HFF-Myc (cell line): ENCODE measurements around the gene C19orf73.

Experiments used
- DNase-seq: peaks from one replicate; pipeline ENCODE4 v3.0.0-alpha.2; 2011; ENCODE audit warnings: low read depth; ENCODE audit errors: extremely low read depth
- H3K4me3 ChIP-seq: replicated peaks from 2 replicates; pipeline ENCODE4 v1.5.1; 2011; ENCODE audit warnings: low read depth, mild to moderate bottlenecking, control low read depth, low read length
- CTCF ChIP-seq: IDR thresholded peaks from 2 replicates; pipeline ENCODE4 v1.5.1; 2012; ENCODE audit warnings: mild to moderate bottlenecking, low read depth, low read length, control low read depth; ENCODE audit errors: missing control alignments

The C19orf73 gene

GRCh38 chr19:49070416-49070815 lies 48.5 kb downstream of the C19orf73 start:
- no peak overlapping the region for H3K4me3 ChIP-seq
- TF ChIP-seq CTCF: no peak
- no peak for DNase-seq

- DNase-seq: no peak
- H3K4me3 ChIP-seq: no peak overlapping the region
- TF ChIP-seq CTCF: no peak
Measured at GRCh38 chr19:49069026-49069425, 49.9 kb downstream of the C19orf73 start.
